Left ventricle myocardium inferior (tissue), 1 donor: ENCODE results near the gene NFKB1. TPM values are rescaled to one million over a fixed set of nuclear protein-coding genes. Genes with fewer than 3 reads are reported as not detected.
A peak's percentile ranks its signal among the peaks of the same experiment; 100 is the strongest.

Experiments used
- DNase-seq: peaks from one replicate; pipeline ENCODE4 v3.0.0-alpha.2; 2020
- H3K27ac ChIP-seq: fragments of 200-600 bp; replicated peaks from 2 replicates; pipeline ENCODE4 v1.8.0; 2021
- H3K27me3 ChIP-seq: fragments of 200-600 bp; 2 replicates; pipeline ENCODE4 v1.8.0; 2021; ENCODE audit warnings: low read depth
- H3K36me3 ChIP-seq: fragments of 200-600 bp; 2 replicates; pipeline ENCODE4 v1.8.0; 2021
- H3K4me1 ChIP-seq: fragments of 200-600 bp; 2 replicates; pipeline ENCODE4 v1.8.0; 2021
- H3K4me3 ChIP-seq: fragments of 200-600 bp; 2 replicates; pipeline ENCODE4 v1.8.0; 2021; ENCODE audit warnings: mild to moderate bottlenecking, moderate library complexity
- H3K9me3 ChIP-seq: fragments of 200-600 bp; replicated peaks from 2 replicates; pipeline ENCODE4 v1.8.0; 2021
- intact Hi-C: fragments of 100-400 bp; cut with micrococcal nuclease; formaldehyde crosslinking; loops from one replicate; pipeline ENCODE4 v1.11.0; 2022
- total RNA-seq: library from RNA; stranded (reverse); fragmentation: NEBNext Ultra II Directional; extraction: Animal tissue kit (Norgen Biotek cat#: 25700); gene quantifications from one replicate; pipeline ENCODE4 v1.2.1, GENCODE V29; 2021
- TF ChIP-seq, protein P1 (sequence below): fragments of 200-600 bp; IDR thresholded peaks from 2 replicates; pipeline ENCODE4 v1.8.0; 2021; ENCODE audit warnings: antibody characterized with exemption, mild to moderate bottlenecking, borderline replicate concordance
- donor health status: DM: no; HTN: yes; CAD: no; lungs with severe emphysema.

NFKB1 gene
- total RNA-seq, 1 donor from 2014 or later, result 18.0 TPM

DNA sequence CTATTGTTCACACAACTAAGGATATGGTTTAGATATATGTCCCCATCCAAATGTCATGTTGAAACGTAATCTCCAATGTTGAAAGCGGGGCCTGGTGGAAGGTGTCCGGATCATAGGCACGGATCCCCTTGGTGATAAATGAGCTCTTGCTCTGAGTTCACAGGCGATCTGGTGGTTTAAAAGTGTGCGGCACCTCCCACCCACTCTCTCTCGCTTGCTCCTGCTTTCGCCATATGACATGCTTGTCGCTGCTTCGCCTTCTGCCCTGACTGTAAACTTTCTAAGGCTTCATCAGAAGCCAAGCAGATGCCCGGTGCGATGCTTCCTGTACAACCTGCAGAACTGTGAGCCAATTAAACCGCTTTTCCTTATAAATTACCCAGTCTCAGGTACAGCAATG is 128.5 kb downstream of the NFKB1 start:
- Histone ChIP-seq H3K36me3 (peaks cover 20% of the 10 kb centered on the region), H3K4me3 (no peak overlapping the region), H3K27ac (no peak overlapping the region), H3K9me3 (no peaks in the 10 kb centered on the region), H3K4me1 (peaks cover 7% of the 10 kb centered on the region), H3K27me3 (no peaks in the 10 kb centered on the region)
- no peak for DNase-seq
- intact Hi-C loops, result no loop called here
- TF ChIP-seq, protein P1, sequence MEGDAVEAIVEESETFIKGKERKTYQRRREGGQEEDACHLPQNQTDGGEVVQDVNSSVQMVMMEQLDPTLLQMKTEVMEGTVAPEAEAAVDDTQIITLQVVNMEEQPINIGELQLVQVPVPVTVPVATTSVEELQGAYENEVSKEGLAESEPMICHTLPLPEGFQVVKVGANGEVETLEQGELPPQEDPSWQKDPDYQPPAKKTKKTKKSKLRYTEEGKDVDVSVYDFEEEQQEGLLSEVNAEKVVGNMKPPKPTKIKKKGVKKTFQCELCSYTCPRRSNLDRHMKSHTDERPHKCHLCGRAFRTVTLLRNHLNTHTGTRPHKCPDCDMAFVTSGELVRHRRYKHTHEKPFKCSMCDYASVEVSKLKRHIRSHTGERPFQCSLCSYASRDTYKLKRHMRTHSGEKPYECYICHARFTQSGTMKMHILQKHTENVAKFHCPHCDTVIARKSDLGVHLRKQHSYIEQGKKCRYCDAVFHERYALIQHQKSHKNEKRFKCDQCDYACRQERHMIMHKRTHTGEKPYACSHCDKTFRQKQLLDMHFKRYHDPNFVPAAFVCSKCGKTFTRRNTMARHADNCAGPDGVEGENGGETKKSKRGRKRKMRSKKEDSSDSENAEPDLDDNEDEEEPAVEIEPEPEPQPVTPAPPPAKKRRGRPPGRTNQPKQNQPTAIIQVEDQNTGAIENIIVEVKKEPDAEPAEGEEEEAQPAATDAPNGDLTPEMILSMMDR, result no peak

DNA sequence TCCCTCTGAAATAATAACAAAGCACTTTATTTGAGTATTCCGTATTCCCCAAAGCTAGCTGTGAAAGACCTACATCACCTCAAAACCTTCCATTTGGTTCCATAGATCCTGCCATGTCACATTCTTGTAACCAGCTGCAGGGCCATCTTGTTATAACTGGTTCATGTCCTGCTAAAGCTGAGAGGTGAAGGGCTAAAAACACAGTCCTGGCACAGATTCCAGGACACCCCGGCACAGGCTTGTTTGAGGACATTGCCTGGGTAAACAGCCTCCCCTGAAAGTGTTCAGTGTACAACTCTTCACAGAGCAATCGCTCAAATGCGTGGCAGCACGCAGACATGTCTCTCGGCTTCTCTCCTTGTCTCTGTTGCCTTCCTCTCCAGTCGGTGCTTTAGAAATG is 130.5 kb downstream of the NFKB1 start:
- H3K36me3 ChIP-seq, result peaks cover 33% of the 10 kb centered on the region
- no peaks in the 10 kb centered on the region for H3K27me3 ChIP-seq
- no peak for DNase-seq
- intact Hi-C loops, result no loop called here
- H3K4me3 ChIP-seq, result no peak overlapping the region
- H3K4me1 ChIP-seq, result peaks cover 7% of the 10 kb centered on the region
- H3K9me3 ChIP-seq, result no peaks in the 10 kb centered on the region
- peak overlapping the region; percentile 45 for H3K27ac ChIP-seq
- TF ChIP-seq, protein P1, result no peak

DNA sequence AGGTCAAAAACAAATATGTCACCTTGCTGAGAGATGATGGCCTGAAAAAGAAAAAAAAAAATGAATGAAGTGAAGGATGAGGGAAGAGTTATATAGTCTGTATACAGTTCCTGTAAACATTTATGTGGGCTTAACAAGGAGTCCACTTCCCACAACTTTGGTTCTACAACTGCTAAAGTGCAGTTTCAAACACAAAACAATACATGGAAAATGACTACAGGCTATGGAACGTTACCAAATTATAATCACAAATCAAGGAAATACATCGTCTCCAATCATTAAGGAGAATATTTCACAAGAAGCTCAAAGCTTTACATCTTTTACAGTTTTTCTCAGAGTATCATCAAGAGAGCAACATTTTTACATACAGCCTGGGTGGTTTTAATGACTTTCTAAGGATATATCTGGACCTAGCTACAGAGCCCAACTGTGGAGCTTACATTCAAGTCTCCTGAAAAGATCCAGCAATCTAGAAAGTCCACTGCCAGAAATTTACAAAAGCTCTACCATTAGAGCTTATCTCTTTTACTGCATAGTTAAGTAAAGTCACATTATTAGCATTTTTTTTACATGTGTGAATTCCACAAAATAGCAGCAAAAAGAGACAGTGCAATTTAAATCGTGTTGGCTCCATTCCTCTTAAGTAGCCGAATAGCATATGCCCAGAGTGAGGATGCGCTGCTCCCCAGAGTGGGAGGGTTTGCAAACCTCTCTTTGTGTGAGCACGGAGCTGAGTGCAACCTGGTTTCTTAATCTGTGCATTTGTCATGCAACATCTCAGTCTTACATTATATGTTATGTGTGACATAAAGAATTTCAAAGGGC is 131.3 kb downstream of the NFKB1 start:
- no peaks in the 10 kb centered on the region for H3K27me3 ChIP-seq
- H3K4me1 ChIP-seq, result peaks cover 7% of the 10 kb centered on the region
- H3K9me3 ChIP-seq, result no peaks in the 10 kb centered on the region
- no peak for DNase-seq
- peak overlapping the region; percentile 45 for H3K27ac ChIP-seq
- intact Hi-C loops, result no loop called here
- H3K4me3 ChIP-seq, result no peak overlapping the region
- H3K36me3 ChIP-seq, result peaks cover 41% of the 10 kb centered on the region
- TF ChIP-seq, protein P1, result no peak

DNA sequence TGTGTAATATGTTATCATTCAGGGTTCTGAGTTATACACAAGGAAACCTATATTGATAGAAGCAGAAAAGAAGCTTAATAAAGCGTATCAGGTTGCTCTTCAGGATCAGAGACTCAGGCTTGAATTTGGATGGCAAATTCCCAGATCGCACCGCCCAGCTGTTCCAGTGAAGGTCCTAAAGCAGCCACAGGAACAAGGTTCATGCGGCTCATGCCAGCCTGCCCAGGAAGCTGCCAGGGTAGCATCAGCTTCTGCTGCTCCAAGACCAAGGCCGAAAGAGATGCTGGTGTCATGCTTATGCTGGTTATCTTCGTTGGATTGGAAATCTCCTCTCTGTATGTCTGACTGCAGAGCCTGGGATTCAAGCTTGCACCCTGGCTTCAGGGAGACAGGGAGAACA is 131.9 kb downstream of the NFKB1 start:
- intact Hi-C loops, result no loop called here

DNA sequence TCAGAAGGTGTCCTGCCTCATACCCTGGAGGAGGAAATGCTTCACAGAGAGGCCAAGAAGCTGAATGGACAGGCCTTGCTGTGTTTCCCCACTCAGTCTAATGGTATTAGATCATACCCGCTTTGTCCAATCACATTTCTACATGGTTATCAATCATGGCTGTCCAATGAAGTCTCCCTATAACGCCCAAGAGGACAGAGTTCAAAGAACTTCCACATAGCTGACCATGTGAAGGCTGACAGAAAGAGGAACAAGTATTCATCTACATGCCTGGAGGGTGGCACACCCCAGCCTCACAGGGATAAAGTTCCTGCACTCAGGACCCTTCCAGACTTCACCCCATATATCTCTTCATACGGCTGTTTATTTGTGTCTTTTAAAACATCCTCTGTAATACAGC is 136.2 kb downstream of the NFKB1 start:
- DNase-seq, result no peak
- no peak overlapping the region for H3K27ac ChIP-seq
- H3K4me3 ChIP-seq, result no peak overlapping the region
- H3K36me3 ChIP-seq, result peaks cover 57% of the 10 kb centered on the region
- no peaks in the 10 kb centered on the region for H3K27me3 ChIP-seq
- no peaks in the 10 kb centered on the region for H3K9me3 ChIP-seq
- H3K4me1 ChIP-seq, result no peaks in the 10 kb centered on the region
- intact Hi-C loops, result no loop called here
- TF ChIP-seq, protein P1, result no peak

More for the DNA sequence above, 131.9 kb downstream of the NFKB1 start:
- Histone ChIP-seq H3K36me3 (peaks cover 47% of the 10 kb centered on the region), H3K27ac (peak overlapping the region; percentile 45), H3K9me3 (no peaks in the 10 kb centered on the region), H3K4me1 (peaks cover 7% of the 10 kb centered on the region), H3K27me3 (no peaks in the 10 kb centered on the region), H3K4me3 (no peak overlapping the region)
- DNase-seq, result no peak
- TF ChIP-seq, protein P1, result no peak
